ENCODE data around the gene CD80.

CD80 gene

DNA sequence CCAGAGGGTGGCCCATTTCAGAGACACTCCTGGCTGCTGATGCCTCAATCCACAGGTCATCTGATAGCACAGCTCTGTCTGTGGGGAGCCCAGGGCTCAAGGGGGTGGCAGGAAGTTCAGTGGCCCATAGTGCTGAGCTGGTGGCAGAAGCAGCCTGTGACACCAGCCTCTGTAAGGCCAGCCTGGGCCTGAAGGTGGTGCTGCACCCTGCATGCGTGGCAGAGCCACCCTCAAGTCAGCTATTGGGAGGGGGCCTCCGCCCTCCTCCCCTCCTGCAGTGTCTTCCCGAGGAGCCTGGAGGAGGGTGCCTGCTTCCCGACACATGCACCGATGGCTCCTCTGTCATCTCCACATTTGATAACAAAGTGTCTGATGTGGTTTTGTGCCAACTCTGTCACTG is 41.3 kb upstream of the CD80 start:
- H3K79me1 ChIP-seq (ENCODE audit: low read length), result no peaks in the 10 kb centered on the region
- H2BK120ac ChIP-seq (ENCODE audit: low read depth, low read length), result no peak overlapping the region
- peak; percentile 75 for DNase-seq
- no CpG with 5 or more reads among the region's 5 CpGs for WGBS (ENCODE audit: extremely low coverage, insufficient coverage, low lambda C conversion rate)
- H3K18ac ChIP-seq (ENCODE audit: low read length), result no peak overlapping the region
- no peak overlapping the region for H3K56ac ChIP-seq (ENCODE audit: low read length)
- peaks cover 3% of the 10 kb centered on the region for H3K4me1 ChIP-seq (ENCODE audit: control insufficient read depth, low read depth, low read length)
- no peak overlapping the region for H3K4ac ChIP-seq (ENCODE audit: low read depth, low read length)
- H2AK5ac ChIP-seq (ENCODE audit: low read length), result no peak overlapping the region
- no peaks in the 10 kb centered on the region for H3K36me3 ChIP-seq (ENCODE audit: control insufficient read depth, insufficient read depth, low read length)
- no peak overlapping the region for H3K4me3 ChIP-seq (ENCODE audit: low read length)
- no peaks in the 10 kb centered on the region for H3K79me2 ChIP-seq (ENCODE audit: control insufficient read depth, insufficient read depth, low read length)
- H3K27ac ChIP-seq (ENCODE audit: low read depth, low read length), result no peak overlapping the region
- no peak overlapping the region for H2BK15ac ChIP-seq (replicated peaks; ENCODE audit: low read depth)
- H3K27me3 ChIP-seq (ENCODE audit: insufficient read depth, low read length, poor library complexity), result no peaks in the 10 kb centered on the region
- no peak overlapping the region for H3K23ac ChIP-seq (ENCODE audit: low read length)
- H2BK5ac ChIP-seq (ENCODE audit: low read length), result no peak overlapping the region
- H4K5ac ChIP-seq (ENCODE audit: low read length), result no peak overlapping the region
- H4K8ac ChIP-seq (ENCODE audit: low read depth, low read length), result no peak overlapping the region
- H3K9ac ChIP-seq (ENCODE audit: low read length), result no peak overlapping the region
- H3K4me2 ChIP-seq (ENCODE audit: low read length), result no peak overlapping the region

DNA sequence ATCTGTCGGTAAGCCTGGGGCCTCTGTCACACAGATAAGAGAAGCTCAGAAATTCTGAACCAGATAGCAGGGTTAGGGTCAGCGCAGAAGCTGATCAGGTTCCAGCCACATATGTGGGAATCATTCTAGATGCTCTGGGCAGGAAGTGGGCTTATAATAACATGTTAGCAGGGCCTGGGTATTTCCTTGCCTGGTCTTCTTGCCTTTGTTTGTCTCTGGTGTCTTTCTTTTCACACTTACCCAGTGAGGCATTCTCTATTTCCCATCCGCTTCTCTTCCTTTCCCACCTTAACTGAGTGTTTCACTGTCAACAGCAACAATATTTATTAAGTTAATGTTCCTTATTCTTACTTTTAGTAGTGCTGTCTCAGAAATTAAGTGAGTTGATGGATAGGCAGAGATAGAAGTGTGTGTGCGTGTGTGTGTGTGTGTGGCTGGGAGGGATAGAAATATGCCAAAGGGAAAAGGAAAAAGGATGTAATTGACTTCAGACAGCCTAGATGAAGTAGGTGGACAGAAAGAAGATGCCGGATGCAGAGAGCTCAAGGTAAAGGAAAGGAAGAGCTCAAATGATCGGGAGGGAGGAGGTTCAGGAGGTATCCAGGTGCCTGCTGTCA is 40.3 kb upstream of the CD80 start:
- Histone ChIP-seq H3K4me3 (ENCODE audit: low read length) (no peak overlapping the region), H2AK5ac (ENCODE audit: low read length) (no peak overlapping the region), H3K79me1 (ENCODE audit: low read length) (no peaks in the 10 kb centered on the region), H3K36me3 (ENCODE audit: control insufficient read depth, insufficient read depth, low read length) (no peaks in the 10 kb centered on the region), H3K27me3 (ENCODE audit: insufficient read depth, low read length, poor library complexity) (no peaks in the 10 kb centered on the region), H2BK120ac (ENCODE audit: low read depth, low read length) (no peak overlapping the region), H4K5ac (ENCODE audit: low read length) (no peak overlapping the region), H3K56ac (ENCODE audit: low read length) (no peak overlapping the region), H4K8ac (ENCODE audit: low read depth, low read length) (no peak overlapping the region), H3K4me1 (ENCODE audit: control insufficient read depth, low read depth, low read length) (peaks cover 3% of the 10 kb centered on the region), H3K27ac (ENCODE audit: low read depth, low read length) (no peak overlapping the region), H3K79me2 (ENCODE audit: control insufficient read depth, insufficient read depth, low read length) (no peaks in the 10 kb centered on the region), H3K18ac (ENCODE audit: low read length) (no peak overlapping the region), H2BK15ac (replicated peaks; ENCODE audit: low read depth) (no peak overlapping the region), H3K23ac (ENCODE audit: low read length) (no peak overlapping the region), H3K9ac (ENCODE audit: low read length) (no peak overlapping the region), H3K4me2 (ENCODE audit: low read length) (no peak overlapping the region), H2BK5ac (ENCODE audit: low read length) (no peak overlapping the region), H3K4ac (ENCODE audit: low read depth, low read length) (no peak overlapping the region)
- WGBS (ENCODE audit: extremely low coverage, insufficient coverage, low lambda C conversion rate), result no CpG with 5 or more reads among the region's 6 CpGs
- DNase-seq, result no peak

DNA sequence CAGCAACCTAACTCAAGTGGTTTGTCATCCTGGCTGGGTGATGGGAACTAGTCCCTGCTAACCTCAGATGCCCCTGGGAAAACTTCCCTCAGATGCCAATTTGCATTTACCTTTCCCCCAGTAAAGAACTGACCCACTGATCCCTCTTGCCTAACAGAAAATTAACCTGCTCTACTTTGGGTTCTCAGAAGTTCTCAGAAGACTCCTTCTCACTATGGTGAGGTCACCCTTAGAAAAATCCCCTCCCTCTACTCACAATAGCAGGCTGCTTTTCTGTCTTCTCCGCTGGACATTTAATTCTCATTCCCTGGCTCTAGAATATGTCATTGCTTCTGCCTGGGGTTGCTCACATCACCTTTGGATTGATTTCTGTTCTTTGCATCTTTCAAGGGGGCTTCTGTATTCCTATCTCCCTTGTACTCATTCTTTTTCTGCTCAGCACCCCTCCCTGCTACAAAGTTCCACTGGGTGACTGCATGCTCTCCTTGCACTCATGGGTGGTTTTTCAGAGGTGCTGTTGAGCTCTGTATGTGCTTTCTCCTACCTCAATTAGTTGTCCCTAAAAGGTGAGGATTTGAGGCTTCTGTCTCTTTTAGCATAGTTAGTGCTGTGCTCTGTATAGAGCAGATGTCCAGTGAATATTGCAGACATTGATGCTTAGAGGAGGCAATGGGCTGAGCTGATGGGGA is 39.1 kb upstream of the CD80 start:
- Histone ChIP-seq H3K4me2 (ENCODE audit: low read length) (no peak overlapping the region), H3K79me1 (ENCODE audit: low read length) (no peaks in the 10 kb centered on the region), H3K56ac (ENCODE audit: low read length) (no peak overlapping the region), H2BK15ac (replicated peaks; ENCODE audit: low read depth) (no peak overlapping the region), H3K4me3 (ENCODE audit: low read length) (no peak overlapping the region), H2BK120ac (ENCODE audit: low read depth, low read length) (no peak overlapping the region), H2AK5ac (ENCODE audit: low read length) (no peak overlapping the region), H3K9ac (ENCODE audit: low read length) (no peak overlapping the region), H3K23ac (ENCODE audit: low read length) (no peak overlapping the region), H4K5ac (ENCODE audit: low read length) (no peak overlapping the region), H4K8ac (ENCODE audit: low read depth, low read length) (no peak overlapping the region), H3K4me1 (ENCODE audit: control insufficient read depth, low read depth, low read length) (peaks cover 3% of the 10 kb centered on the region), H2BK5ac (ENCODE audit: low read length) (no peak overlapping the region), H3K18ac (ENCODE audit: low read length) (no peak overlapping the region), H3K27me3 (ENCODE audit: insufficient read depth, low read length, poor library complexity) (no peaks in the 10 kb centered on the region), H3K36me3 (ENCODE audit: control insufficient read depth, insufficient read depth, low read length) (no peaks in the 10 kb centered on the region), H3K27ac (ENCODE audit: low read depth, low read length) (no peak overlapping the region), H3K79me2 (ENCODE audit: control insufficient read depth, insufficient read depth, low read length) (no peaks in the 10 kb centered on the region), H3K4ac (ENCODE audit: low read depth, low read length) (no peak overlapping the region)
- DNase-seq, result no peak
- no CpG with 5 or more reads among the region's 1 CpG for WGBS (ENCODE audit: extremely low coverage, insufficient coverage, low lambda C conversion rate)

DNA sequence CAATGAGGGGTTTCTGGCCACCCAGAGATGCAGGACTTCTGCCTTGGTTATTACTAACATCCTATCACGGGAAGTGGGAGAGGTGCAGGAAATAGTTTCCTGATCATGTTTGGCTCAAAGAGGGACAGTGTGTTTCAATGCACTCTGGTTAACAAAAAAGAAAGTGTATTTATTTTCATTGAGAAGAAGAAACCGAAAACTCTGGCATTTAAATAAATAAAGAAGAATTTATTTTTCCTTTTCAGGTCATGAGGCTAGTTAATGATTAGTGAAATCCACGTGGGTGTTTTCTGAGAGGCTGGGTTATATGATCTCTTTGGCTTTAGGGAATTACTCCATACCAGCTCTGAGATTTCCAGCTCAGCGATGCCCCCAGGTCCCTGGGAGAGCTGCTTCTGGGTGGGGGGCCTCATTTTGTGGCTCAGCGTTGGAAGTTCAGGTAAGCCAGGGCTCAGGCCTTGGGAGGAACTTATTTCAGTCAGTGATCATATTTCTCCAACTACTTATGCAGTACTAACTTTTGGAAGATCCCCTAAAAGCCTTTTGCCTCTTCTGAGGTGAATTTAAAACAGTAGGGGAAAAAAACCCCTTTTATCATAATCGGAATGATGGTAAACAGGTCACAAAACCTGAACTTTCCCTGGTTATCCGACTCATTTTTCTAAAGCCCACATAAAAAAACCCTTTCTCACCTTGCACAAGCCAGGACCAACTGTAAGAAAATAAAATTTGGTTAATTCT is 38.3 kb upstream of the CD80 start, which contains the start of gene PLA1A:
PLA1A (plus strand) TSS at position 338 of the 741 bp plus-strand sequence; CDS start at position 367, 29 bp downstream.
- Histone ChIP-seq H3K79me2 (ENCODE audit: control insufficient read depth, insufficient read depth, low read length) (no peaks in the 10 kb centered on the region), H3K4me2 (ENCODE audit: low read length) (no peak within 1 kb of the TSS), H3K27me3 (ENCODE audit: insufficient read depth, low read length, poor library complexity) (no peaks in the 10 kb centered on the region), H2BK5ac (ENCODE audit: low read length) (no peak within 1 kb of the TSS), H3K4me3 (ENCODE audit: low read length) (no peak within 1 kb of the TSS), H3K18ac (ENCODE audit: low read length) (no peak within 1 kb of the TSS), H3K36me3 (ENCODE audit: control insufficient read depth, insufficient read depth, low read length) (no peaks in the 10 kb centered on the region), H2AK5ac (ENCODE audit: low read length) (no peak within 1 kb of the TSS), H4K5ac (ENCODE audit: low read length) (no peak within 1 kb of the TSS), H3K79me1 (ENCODE audit: low read length) (no peaks in the 10 kb centered on the region), H3K4me1 (ENCODE audit: control insufficient read depth, low read depth, low read length) (peaks cover under 1% of the 10 kb centered on the region), H3K23ac (ENCODE audit: low read length) (no peak within 1 kb of the TSS), H3K27ac (ENCODE audit: low read depth, low read length) (no peak within 1 kb of the TSS), H3K56ac (ENCODE audit: low read length) (no peak within 1 kb of the TSS), H3K9ac (ENCODE audit: low read length) (no peak within 1 kb of the TSS), H2BK15ac (replicated peaks; ENCODE audit: low read depth) (no peak within 1 kb of the TSS), H2BK120ac (ENCODE audit: low read depth, low read length) (no peak within 1 kb of the TSS), H4K8ac (ENCODE audit: low read depth, low read length) (no peak within 1 kb of the TSS), H3K4ac (ENCODE audit: low read depth, low read length) (no peak within 1 kb of the TSS)
- no peak for DNase-seq
- no CpG with 5 or more reads among the region's 7 CpGs for WGBS (ENCODE audit: extremely low coverage, insufficient coverage, low lambda C conversion rate)

DNA sequence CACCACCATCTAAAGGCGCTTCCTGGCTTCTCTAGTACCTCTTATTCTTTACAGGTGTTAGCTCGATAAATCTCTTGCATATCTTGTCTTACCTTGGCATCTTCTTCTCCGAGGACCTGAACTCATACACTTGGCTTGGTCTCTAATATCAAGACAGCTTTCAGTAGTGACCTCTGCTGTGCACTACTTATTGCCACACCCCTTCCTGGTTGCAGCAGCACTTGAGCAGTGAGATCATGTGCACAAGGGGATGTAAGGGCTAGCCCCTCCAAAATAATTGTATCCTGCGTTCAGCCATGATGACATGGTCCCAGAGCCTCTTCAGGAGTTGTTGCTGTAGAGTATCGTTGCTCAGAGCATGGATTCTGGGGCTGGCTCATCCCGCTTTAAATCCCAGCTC is 37.0 kb upstream of the CD80 start:
- H3K9ac ChIP-seq (ENCODE audit: low read length), result no peak overlapping the region
- H3K56ac ChIP-seq (ENCODE audit: low read length), result no peak overlapping the region
- H2AK5ac ChIP-seq (ENCODE audit: low read length), result no peak overlapping the region
- no peak overlapping the region for H3K23ac ChIP-seq (ENCODE audit: low read length)
- no peaks in the 10 kb centered on the region for H3K79me2 ChIP-seq (ENCODE audit: control insufficient read depth, insufficient read depth, low read length)
- no peaks in the 10 kb centered on the region for H3K36me3 ChIP-seq (ENCODE audit: control insufficient read depth, insufficient read depth, low read length)
- H3K18ac ChIP-seq (ENCODE audit: low read length), result no peak overlapping the region
- no peak overlapping the region for H4K5ac ChIP-seq (ENCODE audit: low read length)
- DNase-seq, result no peak
- H3K79me1 ChIP-seq (ENCODE audit: low read length), result no peaks in the 10 kb centered on the region
- H2BK120ac ChIP-seq (ENCODE audit: low read depth, low read length), result no peak overlapping the region
- H3K27ac ChIP-seq (ENCODE audit: low read depth, low read length), result no peak overlapping the region
- no CpG with 5 or more reads among the region's 6 CpGs for WGBS (ENCODE audit: extremely low coverage, insufficient coverage, low lambda C conversion rate)
- H2BK5ac ChIP-seq (ENCODE audit: low read length), result no peak overlapping the region
- no peak overlapping the region for H2BK15ac ChIP-seq (replicated peaks; ENCODE audit: low read depth)
- no peak overlapping the region for H4K8ac ChIP-seq (ENCODE audit: low read depth, low read length)
- no peak overlapping the region for H3K4ac ChIP-seq (ENCODE audit: low read depth, low read length)
- no peak overlapping the region for H3K4me3 ChIP-seq (ENCODE audit: low read length)
- H3K4me2 ChIP-seq (ENCODE audit: low read length), result no peak overlapping the region
- no peaks in the 10 kb centered on the region for H3K27me3 ChIP-seq (ENCODE audit: insufficient read depth, low read length, poor library complexity)
- H3K4me1 ChIP-seq (ENCODE audit: control insufficient read depth, low read depth, low read length), result peaks cover 4% of the 10 kb centered on the region

Data from mesendoderm (in vitro differentiated cells).